Stimulated activated CD4-positive, alpha-beta T cell treated with anti-CD3 and anti-CD28 coated beads, Interleukin-2, amount 100 ng/mL, for 24 hours (primary cell): Measurements from ENCODE around the gene RASSF5.
A peak's percentile ranks its signal among the peaks of the same experiment; 100 is the strongest.

Source experiments
- DNase-seq, 2 donors: peaks; one replicate each; pipeline ENCODE4 v3.0.0-alpha.2; 2020

The RASSF5 gene

GRCh38 chr1:206507284-206508129, at the start of gene RASSF5:
RASSF5 (plus strand) TSS chr1:206507531; CDS start chr1:206507603, 72 bp downstream.
- DNase-seq, result peak; percentile 85 to 91

- DNase-seq, result no peak
Observed at GRCh38 chr1:206459703-206460102, 47.6 kb upstream of the RASSF5 start.

GRCh38 chr1:206460836-206461426, 46.4 kb upstream of the RASSF5 start:
- no peak for DNase-seq

- DNase-seq, result peak; percentile 77 to 84
Observed at GRCh38 chr1:206461602-206462455, 45.5 kb upstream of the RASSF5 start.

GRCh38 chr1:206463137-206463536, 44.2 kb upstream of the RASSF5 start:
- DNase-seq, result peak in 1 of 2 donors; percentile 33

GRCh38 chr1:206463911-206464310, 43.4 kb upstream of the RASSF5 start:
- DNase-seq, result no peak

- no peak for DNase-seq
Observed at GRCh38 chr1:206464456-206464964, 42.8 kb upstream of the RASSF5 start.

GRCh38 chr1:206465951-206466350, 41.4 kb upstream of the RASSF5 start:
- DNase-seq, result no peak

- DNase-seq, result peak in 1 of 2 donors; percentile 28
Observed at GRCh38 chr1:206466840-206467649, 40.3 kb upstream of the RASSF5 start.

- peak in 1 of 2 donors; percentile 15 for DNase-seq
Observed at GRCh38 chr1:206467915-206468314, 39.4 kb upstream of the RASSF5 start.

- no peak for DNase-seq
Observed at GRCh38 chr1:206468571-206468970, 38.8 kb upstream of the RASSF5 start.

GRCh38 chr1:206469411-206469932, 37.9 kb upstream of the RASSF5 start:
- peak; percentile 45 to 53 for DNase-seq

GRCh38 chr1:206469933-206470691, 37.2 kb upstream of the RASSF5 start, which contains the start of gene IKBKE:
IKBKE (plus strand) TSS chr1:206470476; CDS start chr1:206473228, 2,752 bp downstream.
- peak; percentile 53 to 54 for DNase-seq

- DNase-seq, result peak; percentile 43 to 57
Observed at GRCh38 chr1:206470692-206471414, 36.5 kb upstream of the RASSF5 start.

- peak in 1 of 2 donors; percentile 27 for DNase-seq
Observed at GRCh38 chr1:206471415-206471801, 35.9 kb upstream of the RASSF5 start.

- peak in 1 of 2 donors; percentile 25 for DNase-seq
Observed at GRCh38 chr1:206472024-206472423, 35.3 kb upstream of the RASSF5 start.

- DNase-seq, result peak; percentile 34 to 44
Observed at GRCh38 chr1:206472454-206472853, 34.9 kb upstream of the RASSF5 start.

- DNase-seq, result no peak
Observed at GRCh38 chr1:206472886-206473285, 34.4 kb upstream of the RASSF5 start.

- DNase-seq, result no peak
Observed at GRCh38 chr1:206476058-206476457, 31.3 kb upstream of the RASSF5 start.

- DNase-seq, result no peak
Observed at GRCh38 chr1:206476591-206476990, 30.7 kb upstream of the RASSF5 start.
